Pancreas (tissue), 10 donors: ENCODE measurements around the gene RAMACL. TPM values are rescaled to one million over a fixed set of nuclear protein-coding genes. Genes with fewer than 3 reads are reported as not detected.

Experiments used
- ATAC-seq, 4 donors: fragments of 200-7000 bp; cut with Tn5 transposase; one replicate each; pipeline versions ENCODE4 v1.8.0 to v1.9.1; 2020; ENCODE audit warnings: mild to moderate bottlenecking in 4 of 4, moderate library complexity in 4 of 4
- DNase-seq, 6 donors: peaks; one replicate each; pipeline ENCODE4 v3.0.0-alpha.2; 2020
- FAIRE-seq: peaks from 2 replicates; lab custom pipeline; 2012; peaks lifted over from hg19 to GRCh38; lab: Jason Lieb, UNC
- H3K27ac ChIP-seq, 4 donors: fragments of 200-600 bp; sonication (generic); 1 replicate in 3 of 4; 2 replicates in 1 of 4; pipeline versions ENCODE4 v1.5.0 to v1.8.0; 2020
- H3K27me3 ChIP-seq, 4 donors: fragments of 200-600 bp; one replicate each; pipeline ENCODE4 v1.8.0; 2021
- H3K36me3 ChIP-seq, 3 donors: fragments of 200-600 bp; sonication (generic) in 1 of 3; one replicate each; pipeline versions ENCODE4 v1.5.0 to v1.8.0; 2020 to 2021
- H3K4me1 ChIP-seq, 3 donors: fragments of 200-600 bp; one replicate each; pipeline ENCODE4 v1.8.0; 2021
- H3K4me3 ChIP-seq, 4 donors: fragments of 200-600 bp; sonication (generic) in 2 of 4; one replicate each; pipeline versions ENCODE4 v1.5.0 to v1.8.0; 2020 to 2021
- H3K9me3 ChIP-seq, 4 donors: fragments of 200-600 bp; one replicate each; pipeline ENCODE4 v1.8.0; 2021
- WGBS, 2 donors: extraction: QIAGEN DNeasy Blood & Tissue Kit; methylation state at CpG; one replicate each; pipeline ENCODE4 v1.1.7; 2013; 5-methylcytosine and 5-hydroxymethylcytosine counted together
- intact Hi-C, 3 donors: fragments of 100-400 bp; cut with DNase I; formaldehyde crosslinking; loops; one replicate each; pipeline versions ENCODE4 v1.11.1 to v1.14.2; 2022
- polyA plus RNA-seq, 2 donors: library from polyadenylated mRNA; stranded (reverse); fragments of 200-250 nt; gene quantifications; one replicate each; pipeline ENCODE4 v1.2.3, GENCODE V29; 2013
- total RNA-seq, 6 donors: library from RNA; stranded (reverse); fragmentation: NEBNext Ultra II Directional in 4 of 6; extraction: Animal tissue kit (Norgen Biotek cat#: 25700) in 4 of 6; gene quantifications; one replicate each; pipeline versions ENCODE4 v1.2.1 to v1.2.4, GENCODE V29; 2021 to 2023
- TF ChIP-seq, protein P1 (sequence below), 4 donors: fragments of 200-600 bp; sonication (generic) in 3 of 4; IDR thresholded peaks; one replicate each; pipeline versions ENCODE4 v1.5.0 to v1.8.0; 2021; ENCODE audit warnings: antibody characterized with exemption in 4 of 4
- donor health status: healthy with polysubstance abuse.
- donor health status: DM: no; HTN: no; CAD: no; lungs with moderate emphysema.
- donor health status: DM: no; HTN: no; CAD: no.
- donor health status: control.
- donor health status: control.
- donor health status: Bipolar disorder and iron deficiency.
- donor health status: DM: yes; HTN: yes; CAD: no.
- donor health status: DM: no; HTN: no; CAD: no.
- donor health status: DM: no; HTN: no; CAD: no.
- donor health status: DM: yes; HTN: yes; CAD: no.

Gene RAMACL
- total and polyA plus RNA-seq, 8 donors, result 0.33 to 3.1 (median 1.0) TPM

DNA sequence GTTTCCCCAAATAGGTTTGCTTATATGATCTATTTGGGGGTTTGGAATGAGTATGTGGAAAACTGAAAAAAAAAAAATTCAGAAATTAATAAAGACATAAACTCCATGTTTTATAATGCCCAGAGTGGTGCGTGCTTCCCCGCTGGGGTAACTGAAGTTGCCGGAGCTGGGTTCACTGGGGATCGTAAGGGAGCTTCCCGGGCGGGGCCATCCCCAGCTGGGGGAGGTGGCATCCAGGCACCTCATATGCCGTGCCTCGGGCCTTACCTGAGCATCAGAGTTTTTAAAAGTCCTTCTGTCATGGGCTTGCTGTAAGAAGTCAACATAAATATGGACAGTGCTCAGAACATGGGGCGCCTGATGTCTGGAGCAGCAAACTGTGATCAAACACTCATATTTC lies 17.9 kb upstream of the RAMACL start:
- WGBS, 2 donors, result 95 to 97% methylated on average over 9 of the region's 9 CpGs
- peaks cover 0 to 5% (median 0%) of the 10 kb centered on the region in 3 donors for H3K4me1 ChIP-seq
- no peaks in the 10 kb centered on the region for H3K36me3 ChIP-seq
- DNase-seq (no peak), ATAC-seq (no peak), FAIRE-seq (no peak)
- H3K4me3 ChIP-seq, result no peak overlapping the region
- TF ChIP-seq, protein P1, sequence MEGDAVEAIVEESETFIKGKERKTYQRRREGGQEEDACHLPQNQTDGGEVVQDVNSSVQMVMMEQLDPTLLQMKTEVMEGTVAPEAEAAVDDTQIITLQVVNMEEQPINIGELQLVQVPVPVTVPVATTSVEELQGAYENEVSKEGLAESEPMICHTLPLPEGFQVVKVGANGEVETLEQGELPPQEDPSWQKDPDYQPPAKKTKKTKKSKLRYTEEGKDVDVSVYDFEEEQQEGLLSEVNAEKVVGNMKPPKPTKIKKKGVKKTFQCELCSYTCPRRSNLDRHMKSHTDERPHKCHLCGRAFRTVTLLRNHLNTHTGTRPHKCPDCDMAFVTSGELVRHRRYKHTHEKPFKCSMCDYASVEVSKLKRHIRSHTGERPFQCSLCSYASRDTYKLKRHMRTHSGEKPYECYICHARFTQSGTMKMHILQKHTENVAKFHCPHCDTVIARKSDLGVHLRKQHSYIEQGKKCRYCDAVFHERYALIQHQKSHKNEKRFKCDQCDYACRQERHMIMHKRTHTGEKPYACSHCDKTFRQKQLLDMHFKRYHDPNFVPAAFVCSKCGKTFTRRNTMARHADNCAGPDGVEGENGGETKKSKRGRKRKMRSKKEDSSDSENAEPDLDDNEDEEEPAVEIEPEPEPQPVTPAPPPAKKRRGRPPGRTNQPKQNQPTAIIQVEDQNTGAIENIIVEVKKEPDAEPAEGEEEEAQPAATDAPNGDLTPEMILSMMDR (IDR thresholded peaks at IDR 0.05), result no peak
- H3K27ac ChIP-seq, result no peak overlapping the region
- no peaks in the 10 kb centered on the region for H3K9me3 ChIP-seq
- H3K27me3 ChIP-seq, result no peaks in the 10 kb centered on the region
- intact Hi-C loops, result no loop called here

DNA sequence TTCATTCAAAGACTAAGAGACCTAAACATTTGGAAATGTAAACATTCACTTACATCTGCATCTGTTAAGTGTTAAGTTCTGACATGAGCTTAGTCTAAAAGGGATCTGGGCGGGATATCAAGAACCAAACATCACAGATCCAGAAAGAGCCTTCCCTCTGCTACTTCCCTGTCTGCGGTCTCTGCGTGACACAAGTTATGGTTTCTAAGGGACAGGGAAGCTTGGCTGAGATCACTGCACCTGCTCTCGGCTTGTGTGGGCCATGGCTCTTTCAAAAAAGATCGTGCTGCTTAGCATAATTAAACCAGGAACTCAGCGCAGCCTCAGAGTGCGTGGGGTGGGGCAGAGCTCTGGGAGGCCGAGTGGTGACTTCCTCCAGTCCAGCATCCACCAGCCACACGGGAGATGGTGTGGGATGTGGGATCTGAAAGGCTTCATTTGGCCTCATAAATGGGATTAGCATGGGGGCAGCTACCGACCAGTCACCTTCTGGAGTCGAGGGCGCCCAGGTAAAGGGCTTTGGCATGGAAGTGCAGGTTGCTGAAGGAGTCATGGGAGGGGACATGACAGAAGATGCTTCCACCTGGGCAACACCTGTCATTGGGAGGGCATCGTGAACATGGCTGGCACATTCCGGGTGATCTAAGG lies 16.7 kb upstream of the RAMACL start:
- 95% methylated on average over 14 of the region's 14 CpGs for WGBS, 2 donors
- Histone ChIP-seq H3K9me3 (no peaks in the 10 kb centered on the region), H3K4me1 (peaks cover 0 to 5% (median 0%) of the 10 kb centered on the region in 3 donors), H3K36me3 (no peaks in the 10 kb centered on the region), H3K4me3 (no peak overlapping the region), H3K27ac (no peak overlapping the region), H3K27me3 (no peaks in the 10 kb centered on the region)
- DNase-seq, result no peak
- peak in 1 of 4 donors; percentile 36 for ATAC-seq
- intact Hi-C loops, result no loop called here
- FAIRE-seq, result no peak
- TF ChIP-seq, protein P1 (IDR thresholded peaks at IDR 0.05), result no peak

DNA sequence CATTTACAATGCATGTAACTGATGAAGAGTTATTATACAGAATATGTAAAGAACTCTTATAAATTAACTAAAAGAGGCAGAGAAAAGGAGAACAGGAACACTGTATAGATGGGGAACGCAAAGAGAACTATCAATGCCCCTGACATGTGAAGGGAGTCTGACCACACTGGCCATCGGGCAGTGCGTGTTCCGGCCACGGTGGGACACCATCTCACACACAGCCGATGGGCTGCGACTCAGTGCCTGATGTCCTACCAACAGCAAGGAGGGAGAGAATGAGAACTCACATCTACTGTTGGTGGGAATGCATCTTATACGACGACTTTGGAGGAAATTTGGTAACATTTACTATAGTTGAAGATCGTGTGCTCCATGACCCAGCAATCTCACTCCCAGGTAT lies 15.5 kb upstream of the RAMACL start:
- Histone ChIP-seq H3K9me3 (no peaks in the 10 kb centered on the region), H3K4me3 (no peak overlapping the region), H3K27ac (no peak overlapping the region), H3K36me3 (no peaks in the 10 kb centered on the region), H3K4me1 (peaks cover 0 to 5% (median 0%) of the 10 kb centered on the region in 3 donors), H3K27me3 (no peaks in the 10 kb centered on the region)
- DNase-seq (no peak), ATAC-seq (no peak), FAIRE-seq (no peak)
- TF ChIP-seq, protein P1 (IDR thresholded peaks at IDR 0.05), result no peak
- intact Hi-C loops, result no loop called here
- WGBS, 2 donors, result 95 to 97% methylated on average over 10 of the region's 10 CpGs

DNA sequence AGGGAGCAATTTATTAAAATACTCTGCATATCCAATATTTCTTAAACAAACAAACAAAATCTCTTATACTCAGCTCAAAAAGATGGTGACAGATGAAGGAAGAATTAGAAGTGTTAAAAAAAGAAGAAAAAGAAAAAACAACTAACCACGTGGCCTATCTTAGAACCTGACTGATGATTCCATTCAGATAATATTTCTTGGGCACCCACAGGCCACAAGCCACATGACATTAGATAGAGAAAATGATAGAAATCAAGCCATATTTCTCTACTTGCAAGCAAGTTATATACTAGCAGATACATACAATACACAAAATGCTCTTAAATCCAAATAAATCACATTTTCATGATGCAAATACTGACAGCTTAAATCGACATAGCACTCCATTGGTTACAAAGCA lies 14.5 kb upstream of the RAMACL start:
- Histone ChIP-seq H3K27me3 (no peaks in the 10 kb centered on the region), H3K27ac (no peak overlapping the region), H3K9me3 (no peaks in the 10 kb centered on the region), H3K4me3 (no peak overlapping the region), H3K4me1 (peaks cover 0 to 5% (median 0%) of the 10 kb centered on the region in 3 donors), H3K36me3 (no peaks in the 10 kb centered on the region)
- no peak for FAIRE-seq
- ATAC-seq, result no peak
- TF ChIP-seq, protein P1 (IDR thresholded peaks at IDR 0.05), result no peak
- no peak for DNase-seq
- WGBS, 2 donors, result 74 to 82% methylated on average over 2 of the region's 2 CpGs
- intact Hi-C loops, result no loop called here

DNA sequence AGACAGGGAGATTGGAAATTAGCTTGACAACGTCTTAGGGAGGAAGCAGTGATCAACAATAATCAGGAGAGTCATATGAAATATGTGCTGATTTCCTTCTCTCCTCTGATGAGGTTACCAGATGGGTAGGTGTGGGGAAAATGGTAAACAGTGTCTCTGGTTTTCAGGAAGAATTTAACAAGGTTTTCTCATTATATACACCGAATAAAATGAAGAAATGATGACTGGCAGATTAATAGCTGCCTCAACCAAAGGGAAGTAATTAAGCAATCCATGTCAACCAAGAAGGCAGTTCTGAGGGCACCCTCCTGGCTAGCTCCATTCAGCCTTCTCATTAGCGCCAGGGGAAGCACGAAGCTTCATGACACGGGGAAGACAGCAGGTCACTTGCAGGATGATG lies 12.7 kb upstream of the RAMACL start:
- no peak overlapping the region for H3K4me3 ChIP-seq
- H3K27ac ChIP-seq, result no peak overlapping the region
- H3K9me3 ChIP-seq, result no peaks in the 10 kb centered on the region
- FAIRE-seq (no peak), ATAC-seq (peak in 2 of 4 donors; percentile 35 to 41), DNase-seq (no peak)
- intact Hi-C loops, result no loop called here
- peaks cover 0 to 5% (median 0%) of the 10 kb centered on the region in 3 donors for H3K4me1 ChIP-seq
- TF ChIP-seq, protein P1 (IDR thresholded peaks at IDR 0.05), result no peak
- no peaks in the 10 kb centered on the region for H3K27me3 ChIP-seq
- WGBS, 2 donors, result 80 to 82% methylated on average over 5 of the region's 5 CpGs
- no peaks in the 10 kb centered on the region for H3K36me3 ChIP-seq
